Inflammatory macrophage treated with lipopolysaccharide for 4 hours (primary cell): ENCODE measurements around the gene RNF20.
"Not testable (repeated sequence)": the region's sequence is repeated elsewhere in the genome, so short reads cannot be mapped to it uniquely, and the experiment has no call there.

Experiments used
- DNase-seq: peaks from one replicate; pipeline ENCODE4 v3.0.0-alpha.2; 2020

RNF20 gene

GRCh38 chr9:101540069-101540468 is 6.4 kb downstream of the RNF20 start:
- no peak for DNase-seq

- no peak for DNase-seq
Observed at GRCh38 chr9:101543098-101543735, 9.6 kb downstream of the RNF20 start.

GRCh38 chr9:101549472-101550098 is 15.9 kb downstream of the RNF20 start:
- not testable (repeated sequence) for DNase-seq

- DNase-seq, result no peak
Observed at GRCh38 chr9:101561740-101562139, 28.1 kb downstream of the RNF20 start.

GRCh38 chr9:101562966-101563365 is 29.3 kb downstream of the RNF20 start:
- DNase-seq, result no peak

GRCh38 chr9:101564252-101564651 is 30.6 kb downstream of the RNF20 start:
- DNase-seq, result no peak

GRCh38 chr9:101566904-101567724 is 33.5 kb downstream of the RNF20 start:
- peak; percentile 23 for DNase-seq

- no peak for DNase-seq
Observed at GRCh38 chr9:101567725-101568350, 34.2 kb downstream of the RNF20 start.

- DNase-seq, result no peak
Observed at GRCh38 chr9:101569741-101570501, 36.3 kb downstream of the RNF20 start.

GRCh38 chr9:101571114-101571513 is 37.5 kb downstream of the RNF20 start:
- no peak for DNase-seq

GRCh38 chr9:101572316-101572715 is 38.7 kb downstream of the RNF20 start:
- no peak for DNase-seq

- DNase-seq, result no peak
Observed at GRCh38 chr9:101574731-101575333, 41.2 kb downstream of the RNF20 start.

GRCh38 chr9:101578378-101578777 is 44.7 kb downstream of the RNF20 start:
- peak; percentile 75 for DNase-seq

- peak; percentile 80 for DNase-seq
Observed at GRCh38 chr9:101579711-101580545, 46.3 kb downstream of the RNF20 start.

GRCh38 chr9:101582553-101582952 is 48.9 kb downstream of the RNF20 start:
- DNase-seq, result no peak

- peak; percentile 96 for DNase-seq
Observed at GRCh38 chr9:101585740-101586139, 52.1 kb downstream of the RNF20 start.

GRCh38 chr9:101586651-101587050 is 53.0 kb downstream of the RNF20 start:
- DNase-seq, result peak; percentile 80

- DNase-seq, result no peak
Observed at GRCh38 chr9:101587332-101588043, 53.8 kb downstream of the RNF20 start.

- not testable (repeated sequence) for DNase-seq
Observed at GRCh38 chr9:101590074-101590473, 56.4 kb downstream of the RNF20 start.

- DNase-seq, result no peak
Observed at GRCh38 chr9:101590901-101591300, 57.2 kb downstream of the RNF20 start.
